ENCODE results near the gene SFT2D2. TPM values are rescaled to one million over a fixed set of nuclear protein-coding genes. Genes with fewer than 3 reads are reported as not detected.

Gene SFT2D2
- total RNA-seq, 1 experiment from 2014 or later, result 98.3 TPM

- Mint-ChIP-seq H3K36me3 (ENCODE audit: insufficient read depth, unreplicated experiment) (no peaks in the 10 kb centered on the region), H3K9me3 (ENCODE audit: low read depth, unreplicated experiment) (peaks cover 2% of the 10 kb centered on the region), H3K4me3 (ENCODE audit: low read depth, unreplicated experiment) (no peak overlapping the region), H3K27me3 (ENCODE audit: unreplicated experiment) (no peaks in the 10 kb centered on the region), H3K27ac (ENCODE audit: unreplicated experiment) (no peak overlapping the region), H3K4me1 (ENCODE audit: low read depth, unreplicated experiment) (peaks cover 34% of the 10 kb centered on the region)
- BruUV-seq (replicated peaks), result no TSS peak
- CTCF ChIA-PET, result interaction anchor here (1.6 kb wide), 1 partner anchor 46 kb away, joined by 4 read pairs; no protein-coding TSS in a partner anchor
- TF ChIP-seq, protein P1, sequence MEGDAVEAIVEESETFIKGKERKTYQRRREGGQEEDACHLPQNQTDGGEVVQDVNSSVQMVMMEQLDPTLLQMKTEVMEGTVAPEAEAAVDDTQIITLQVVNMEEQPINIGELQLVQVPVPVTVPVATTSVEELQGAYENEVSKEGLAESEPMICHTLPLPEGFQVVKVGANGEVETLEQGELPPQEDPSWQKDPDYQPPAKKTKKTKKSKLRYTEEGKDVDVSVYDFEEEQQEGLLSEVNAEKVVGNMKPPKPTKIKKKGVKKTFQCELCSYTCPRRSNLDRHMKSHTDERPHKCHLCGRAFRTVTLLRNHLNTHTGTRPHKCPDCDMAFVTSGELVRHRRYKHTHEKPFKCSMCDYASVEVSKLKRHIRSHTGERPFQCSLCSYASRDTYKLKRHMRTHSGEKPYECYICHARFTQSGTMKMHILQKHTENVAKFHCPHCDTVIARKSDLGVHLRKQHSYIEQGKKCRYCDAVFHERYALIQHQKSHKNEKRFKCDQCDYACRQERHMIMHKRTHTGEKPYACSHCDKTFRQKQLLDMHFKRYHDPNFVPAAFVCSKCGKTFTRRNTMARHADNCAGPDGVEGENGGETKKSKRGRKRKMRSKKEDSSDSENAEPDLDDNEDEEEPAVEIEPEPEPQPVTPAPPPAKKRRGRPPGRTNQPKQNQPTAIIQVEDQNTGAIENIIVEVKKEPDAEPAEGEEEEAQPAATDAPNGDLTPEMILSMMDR (IDR thresholded peaks at IDR 0.05; ENCODE audit: unreplicated experiment), result no peak
- intact Hi-C loops (cut with micrococcal nuclease; ENCODE audit: unreplicated experiment), result no loop called here
- DNase-seq, result no peak
Measured at GRCh38 chr1:168281603-168282325, 56.0 kb downstream of the SFT2D2 start.

DNA sequence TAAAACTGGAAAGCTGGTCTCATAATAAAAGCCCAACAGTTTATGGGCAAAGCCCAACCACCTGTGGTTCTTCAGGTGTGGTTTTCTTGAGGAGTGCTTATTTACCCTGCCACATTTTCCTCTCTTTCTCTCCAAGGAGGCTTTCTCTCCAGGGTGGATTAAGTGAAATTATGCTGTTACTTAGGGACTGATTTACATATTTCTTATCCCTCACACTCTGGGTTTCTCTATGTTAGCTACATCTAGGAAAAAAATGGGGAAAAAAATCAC is 59.7 kb downstream of the SFT2D2 start:
- Mint-ChIP-seq H3K9me3 (ENCODE audit: low read depth, unreplicated experiment) (no peaks in the 10 kb centered on the region), H3K36me3 (ENCODE audit: insufficient read depth, unreplicated experiment) (no peaks in the 10 kb centered on the region), H3K4me3 (ENCODE audit: low read depth, unreplicated experiment) (no peak overlapping the region), H3K27ac (ENCODE audit: unreplicated experiment) (peak overlapping the region; percentile 37), H3K4me1 (ENCODE audit: low read depth, unreplicated experiment) (peaks cover 43% of the 10 kb centered on the region), H3K27me3 (ENCODE audit: unreplicated experiment) (no peaks in the 10 kb centered on the region)
- intact Hi-C loops (cut with micrococcal nuclease; ENCODE audit: unreplicated experiment), result no loop called here
- CTCF ChIA-PET, result interaction anchor here (0.7 to 1.7 kb wide), 5 partner anchors 15 to 50 kb away, joined by 3 to 6 read pairs (median 5); no protein-coding TSS in a partner anchor
- BruUV-seq (replicated peaks), result no TSS peak
- TF ChIP-seq, protein P1 (IDR thresholded peaks at IDR 0.05; ENCODE audit: unreplicated experiment), result no peak
- peak; percentile 44 for DNase-seq

GRCh38 chr1:168285971-168286927 is 60.4 kb downstream of the SFT2D2 start:
- no peak for DNase-seq
- no TSS peak for BruUV-seq (replicated peaks)
- Mint-ChIP-seq H3K27ac (ENCODE audit: unreplicated experiment) (peak overlapping the region; percentile 37), H3K9me3 (ENCODE audit: low read depth, unreplicated experiment) (no peaks in the 10 kb centered on the region), H3K27me3 (ENCODE audit: unreplicated experiment) (no peaks in the 10 kb centered on the region), H3K4me3 (ENCODE audit: low read depth, unreplicated experiment) (no peak overlapping the region), H3K4me1 (ENCODE audit: low read depth, unreplicated experiment) (peaks cover 43% of the 10 kb centered on the region), H3K36me3 (ENCODE audit: insufficient read depth, unreplicated experiment) (no peaks in the 10 kb centered on the region)
- CTCF ChIA-PET, result interaction anchor here (0.6 to 1.7 kb wide), 5 partner anchors 13 to 51 kb away, joined by 3 to 8 read pairs (median 5); no protein-coding TSS in a partner anchor
- TF ChIP-seq, protein P1 (IDR thresholded peaks at IDR 0.05; ENCODE audit: unreplicated experiment), result no peak
- intact Hi-C loops (cut with micrococcal nuclease; ENCODE audit: unreplicated experiment), result no loop called here

DNA sequence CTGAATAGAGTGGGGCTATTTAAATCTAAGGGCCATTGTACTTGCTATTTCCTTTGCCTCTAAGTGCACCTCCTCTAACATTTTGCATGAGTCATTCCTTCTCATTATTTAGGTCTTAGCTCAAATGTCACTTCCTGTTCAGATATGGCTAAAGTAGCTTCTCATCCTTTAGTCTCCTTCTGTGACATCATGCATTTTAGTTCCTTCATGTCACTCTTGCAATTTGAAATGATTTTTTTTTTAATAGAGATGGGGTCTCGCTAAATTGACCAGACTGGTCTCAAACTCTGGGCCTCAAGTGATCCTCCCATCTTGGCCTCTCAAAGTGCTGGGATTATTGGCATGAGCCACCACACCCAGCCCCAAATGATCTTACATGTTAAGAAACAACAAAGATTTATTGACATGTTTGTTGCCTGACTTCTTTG is 61.4 kb downstream of the SFT2D2 start:
- DNase-seq, result no peak
- no peaks in the 10 kb centered on the region for H3K27me3 Mint-ChIP-seq (ENCODE audit: unreplicated experiment)
- TF ChIP-seq, protein P1 (IDR thresholded peaks at IDR 0.05; ENCODE audit: unreplicated experiment), result no peak
- H3K9me3 Mint-ChIP-seq (ENCODE audit: low read depth, unreplicated experiment), result no peaks in the 10 kb centered on the region
- CTCF ChIA-PET, result interaction anchor here (0.6 to 1.6 kb wide), 4 partner anchors 12 to 52 kb away, joined by 3 to 8 read pairs (median 4); no protein-coding TSS in a partner anchor
- intact Hi-C loops (cut with micrococcal nuclease; ENCODE audit: unreplicated experiment), result no loop called here
- H3K36me3 Mint-ChIP-seq (ENCODE audit: insufficient read depth, unreplicated experiment), result no peaks in the 10 kb centered on the region
- no peak overlapping the region for H3K4me3 Mint-ChIP-seq (ENCODE audit: low read depth, unreplicated experiment)
- peaks cover 43% of the 10 kb centered on the region for H3K4me1 Mint-ChIP-seq (ENCODE audit: low read depth, unreplicated experiment)
- no TSS peak for BruUV-seq (replicated peaks)
- peak overlapping the region; percentile 17 for H3K27ac Mint-ChIP-seq (ENCODE audit: unreplicated experiment)

All from Calu3 (cell line).